Transverse colon (tissue), 3 donors: ENCODE data around the gene TNFAIP6.
"Not testable (repeated sequence)": the region's sequence is repeated elsewhere in the genome, so short reads cannot be mapped to it uniquely, and the experiment has no call there.

Experiments
- CTCF ChIP-seq, 5 experiments: fragments of 200-600 bp in 3 of 5; fragments of 450-650 bp in 2 of 5; sonication (generic) in 3 of 5; IDR thresholded peaks; 1 replicate in 2 of 5; 2 replicates in 3 of 5; pipeline ENCODE4 v1.5.1; 2016 to 2017; ENCODE audit warnings: antibody characterized with exemption in 5 of 5, inconsistent platforms in 3 of 5, mild to moderate bottlenecking in 2 of 5, moderate library complexity in 1 of 5
- EP300 ChIP-seq: sonication (generic); formaldehyde crosslinking; IDR thresholded peaks from one replicate; pipeline ENCODE4 v1.6.1; 2017; ENCODE audit warnings: antibody characterized with exemption, low read depth
- POLR2A ChIP-seq: fragments of 450-650 bp; IDR thresholded peaks from one replicate; pipeline ENCODE4 v1.6.1; 2016; ENCODE audit warnings: antibody characterized with exemption, mild to moderate bottlenecking, moderate library complexity

- TF ChIP-seq CTCF (IDR thresholded peaks at IDR 0.05); POLR2A; EP300: not testable (repeated sequence)
These were observed 13.2 kb upstream of the TNFAIP6 start for GRCh38 chr2:151344191-151344590.
